HepG2 (cell line): ENCODE data around the gene ZNF563. TPM values are rescaled to one million over a fixed set of nuclear protein-coding genes. Genes with fewer than 3 reads are reported as not detected.

Source experiments
- ATF5 ChIP-seq: sonication (generic); formaldehyde crosslinking; IDR thresholded peaks from 2 replicates; pipeline ENCODE4 v1.4.0; 2020; ENCODE audit warnings: mild to moderate bottlenecking, low read depth, missing genetic modification reagents
- BHLHE40 ChIP-seq: IDR thresholded peaks from 2 replicates; pipeline ENCODE4 v1.6.1; 2011; ENCODE audit warnings: low read length, improper control_type of control experiment
- MAZ ChIP-seq, 2 experiments: sonication (generic) in 1 of 2; formaldehyde crosslinking in 1 of 2; IDR thresholded peaks; 2 replicates each; pipeline versions ENCODE4 v1.5.0 to v1.6.1; 2012 to 2020; ENCODE audit warnings: low read depth in 2 of 2, mild to moderate bottlenecking in 2 of 2, borderline replicate concordance in 1 of 2, improper control_type of control experiment in 1 of 2, low read length in 1 of 2, missing genetic modification reagents in 1 of 2, moderate library complexity in 1 of 2
- MIER3 ChIP-seq: IDR thresholded peaks from 2 replicates; pipeline ENCODE4 v1.6.1; 2016; ENCODE audit warnings: missing compliant biosample characterization, borderline replicate concordance
- MTA1 ChIP-seq: sonication (generic); formaldehyde crosslinking; IDR thresholded peaks from 2 replicates; pipeline ENCODE4 v1.4.0; 2020; ENCODE audit warnings: missing genetic modification reagents, mild to moderate bottlenecking, borderline replicate concordance
- MXI1 ChIP-seq: IDR thresholded peaks from 3 replicates; pipeline ENCODE4 v1.6.1; 2012; ENCODE audit warnings: low read depth, low read length, inconsistent platforms, borderline replicate concordance
- MYPOP ChIP-seq: sonication (generic); formaldehyde crosslinking; IDR thresholded peaks from 2 replicates; pipeline ENCODE4 v1.8.1; 2023; ENCODE audit warnings: mild to moderate bottlenecking, moderate library complexity, missing genetic modification reagents
- PRPF4 ChIP-seq: fragments of 200-400 bp; formaldehyde crosslinking; IDR thresholded peaks from 2 replicates; pipeline ENCODE4 v1.6.1; 2016; ENCODE audit warnings: low read length, low read depth; ENCODE audit not compliant: poor library complexity, severe bottlenecking
- XRCC5 ChIP-seq: fragments of 200-400 bp; formaldehyde crosslinking; optimal IDR thresholded peaks from 2 replicates; pipeline ENCODE3; 2017; ENCODE audit warnings: mild to moderate bottlenecking, low read length
- ZGPAT ChIP-seq: IDR thresholded peaks from 2 replicates; pipeline ENCODE4 v1.6.1; 2016; ENCODE audit warnings: mild to moderate bottlenecking
- ZHX2 ChIP-seq, 2 experiments: sonication (generic) in 1 of 2; formaldehyde crosslinking in 1 of 2; IDR thresholded peaks; 2 replicates each; pipeline versions ENCODE4 v1.6.1 to v1.9.0; 2014 to 2022; ENCODE audit warnings: antibody characterized with exemption in 1 of 2, borderline replicate concordance in 1 of 2, inconsistent platforms in 1 of 2, low read depth in 1 of 2, missing genetic modification reagents in 1 of 2
- ZNF619 ChIP-seq: sonication (generic); formaldehyde crosslinking; IDR thresholded peaks from 2 replicates; pipeline ENCODE4 v1.4.0; 2020; ENCODE audit warnings: mild to moderate bottlenecking, missing genetic modification reagents
- polyA plus RNA-seq, 8 experiments: library from polyadenylated mRNA; depleted of rRNA in 3 of 8; stranded (reverse) in 7 of 8; unstranded in 1 of 8; fragments of >200 nt; fragmentation: Illumina TruSeq in 4 of 8; extraction: Trizol in 4 of 8; gene quantifications; 2 replicates each; pipeline versions ENCODE4 v1.2.1 to v1.2.3, GENCODE V29; 2011 to 2016; ENCODE audit warnings: low read depth in 4 of 8, missing spikeins in 1 of 8, mixed read lengths in 1 of 8; ENCODE audit not compliant: insufficient read depth in 1 of 8
- total RNA-seq, 5 experiments: library from RNA; depleted of rRNA; stranded (reverse); fragments of >200 nt; fragmentation: Illumina TruSeq; extraction: Trizol; gene quantifications; 2 replicates each; pipeline ENCODE4 v1.2.3, GENCODE V29; 2016; ENCODE audit warnings: low read depth in 1 of 5

ZNF563 gene
- total and polyA plus RNA-seq, 2 of the 13 experiments (the other 11 are each of a cell fraction or from before 2014, with no cell fraction given): 7.5 to 19.5 TPM

GRCh38 chr19:12331211-12331941 lies 2.1 kb downstream of the ZNF563 start (continued):
- peak; percentile 83; the same call in 1 of the 2 replicates for TF ChIP-seq ZGPAT (CRISPR knock-in tag)
- TF ChIP-seq XRCC5: peak; percentile 75
- 0 out of 2 replicates have a peak, but pooled peaks have one; percentile 56 for TF ChIP-seq MAZ (IDR thresholded peaks at IDR 0.05; ENCODE audit: borderline replicate concordance, low read depth, low read length)
- TF ChIP-seq MAZ (CRISPR knock-in tag; IDR thresholded peaks at IDR 0.05; ENCODE audit: low read depth): 0 out of 2 replicates have a peak, but pooled peaks have one; percentile 46
- TF ChIP-seq MIER3 (CRISPR knock-in tag): 0 out of 2 replicates have a peak, but pooled peaks have one; percentile 37
- no peak for TF ChIP-seq MYPOP (CRISPR knock-in tag)
- TF ChIP-seq MXI1: peak; percentile 58; the same call in 1 of the 3 replicates
- peak; percentile 62 for TF ChIP-seq PRPF4
- TF ChIP-seq ZNF619 (CRISPR knock-in tag): 0 out of 2 replicates have a peak, but pooled peaks have one; percentile 63
- 0 out of 2 replicates have a peak, but pooled peaks have one; percentile 5 for TF ChIP-seq ATF5
- no peak for TF ChIP-seq ZHX2 (IDR thresholded peaks at IDR 0.05; ENCODE audit: low read depth)
- TF ChIP-seq ZHX2 (CRISPR knock-in tag; IDR thresholded peaks at IDR 0.05; ENCODE audit: borderline replicate concordance): no peak
- peak; percentile 59; the same call in 1 of the 2 replicates for TF ChIP-seq BHLHE40
- 0 out of 2 replicates have a peak, but pooled peaks have one; percentile 72 for TF ChIP-seq MTA1 (CRISPR knock-in tag)
